ENCODE measurements around the gene GNG7.
"Not testable (repeated sequence)": the region's sequence is repeated elsewhere in the genome, so short reads cannot be mapped to it uniquely, and the experiment has no call there.

GNG7 gene

GRCh38 chr19:2639999-2640398, 62.5 kb downstream of the GNG7 start:
- no peak for DNase-seq

DNA sequence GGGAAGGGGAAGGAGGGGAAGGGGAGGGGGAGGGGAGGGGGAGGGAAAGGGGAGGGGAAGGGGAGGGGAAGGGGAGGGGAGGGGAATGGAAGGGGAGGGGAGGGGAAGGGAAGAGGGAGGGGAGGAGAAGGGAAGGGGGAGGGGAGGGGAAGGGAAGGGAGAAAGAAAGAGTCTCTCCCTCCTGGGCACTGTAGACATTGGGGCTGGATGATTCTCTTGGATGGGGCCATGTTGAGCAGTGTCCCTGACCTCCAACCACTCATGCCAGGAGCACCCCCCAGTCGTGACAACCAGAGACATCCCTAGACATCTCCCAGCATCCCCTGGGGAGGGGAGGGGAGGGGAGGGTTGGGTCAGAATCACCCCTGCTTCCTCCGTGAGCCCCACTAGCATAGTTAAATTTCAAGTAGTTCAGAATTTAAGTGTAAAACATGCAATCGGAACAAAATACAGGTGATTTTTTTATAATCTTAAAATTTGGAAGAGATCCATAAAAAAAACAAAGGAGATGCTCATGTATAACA, 64.0 kb downstream of the GNG7 start:
- no peak for DNase-seq

GRCh38 chr19:2636897-2637683, 65.4 kb downstream of the GNG7 start:
- DNase-seq = no peak

GRCh38 chr19:2636141-2636896, 66.2 kb downstream of the GNG7 start:
- no peak for DNase-seq

GRCh38 chr19:2634960-2635359, 67.5 kb downstream of the GNG7 start:
- DNase-seq = no peak

DNA sequence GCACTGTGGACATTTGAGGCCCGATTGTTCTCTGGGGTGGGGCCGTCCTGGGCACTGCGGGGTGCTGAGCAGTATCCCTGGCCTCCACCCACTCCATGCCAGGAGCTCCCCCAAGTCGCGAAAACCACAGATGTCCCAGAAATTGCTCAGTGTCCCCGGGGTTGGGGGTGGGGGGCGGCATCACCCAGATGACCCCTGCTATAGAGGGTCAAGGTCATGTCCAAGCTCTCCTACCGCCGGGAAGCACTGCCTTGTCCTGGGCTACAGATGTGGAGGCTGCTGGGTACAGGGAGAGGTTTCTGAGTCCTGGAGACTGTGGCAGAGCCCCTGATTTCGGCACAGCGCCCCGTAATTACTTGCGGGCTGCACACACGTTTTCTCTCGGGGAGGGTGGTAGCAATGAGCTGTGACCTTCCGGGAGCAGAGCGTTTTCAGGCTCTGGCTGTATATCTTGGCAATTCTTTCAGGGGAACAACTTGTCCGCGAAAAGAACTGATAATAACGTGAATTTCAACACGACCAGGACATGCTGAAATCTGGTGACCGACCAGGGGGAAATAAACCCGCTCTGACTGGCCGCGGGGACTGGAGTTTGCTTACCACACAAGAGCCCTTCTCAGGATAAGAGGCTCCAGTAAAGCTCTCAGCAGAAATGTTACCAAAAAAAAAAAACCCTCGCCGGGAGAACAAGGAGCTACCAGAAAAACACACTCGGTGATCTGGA, 68.1 kb downstream of the GNG7 start:
- no peak for DNase-seq

- DNase-seq = no peak
Measured at GRCh38 chr19:2633693-2634075, 68.8 kb downstream of the GNG7 start.

GRCh38 chr19:2631213-2631821, 71.2 kb downstream of the GNG7 start:
- peak; percentile 28 for DNase-seq

GRCh38 chr19:2630352-2631001, 72.0 kb downstream of the GNG7 start:
- no peak for DNase-seq

GRCh38 chr19:2629491-2630351, 72.8 kb downstream of the GNG7 start:
- DNase-seq = no peak

DNA sequence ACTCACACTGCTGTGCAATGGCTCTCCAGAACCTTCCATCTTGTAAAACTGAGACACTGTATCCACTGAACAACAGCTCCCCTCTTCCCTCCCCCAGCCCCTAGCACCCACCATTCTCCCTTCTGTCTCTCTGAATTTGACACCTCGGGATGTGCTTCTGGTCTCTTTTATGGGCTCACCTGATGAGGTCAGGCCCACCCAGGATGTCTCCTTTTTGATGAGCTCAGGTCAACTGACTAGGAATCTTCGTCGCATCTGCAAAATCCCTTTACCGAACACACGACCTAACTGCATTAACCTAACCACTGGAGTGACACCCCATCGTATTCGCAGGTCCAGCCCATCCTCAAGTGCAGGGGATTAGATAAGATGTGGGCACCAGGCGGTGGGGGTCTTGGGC, 73.9 kb downstream of the GNG7 start:
- DNase-seq = no peak

GRCh38 chr19:2627855-2628254, 74.6 kb downstream of the GNG7 start:
- no peak for DNase-seq

- DNase-seq = peak; percentile 97
Measured at GRCh38 chr19:2627319-2627829, 75.1 kb downstream of the GNG7 start.

DNA sequence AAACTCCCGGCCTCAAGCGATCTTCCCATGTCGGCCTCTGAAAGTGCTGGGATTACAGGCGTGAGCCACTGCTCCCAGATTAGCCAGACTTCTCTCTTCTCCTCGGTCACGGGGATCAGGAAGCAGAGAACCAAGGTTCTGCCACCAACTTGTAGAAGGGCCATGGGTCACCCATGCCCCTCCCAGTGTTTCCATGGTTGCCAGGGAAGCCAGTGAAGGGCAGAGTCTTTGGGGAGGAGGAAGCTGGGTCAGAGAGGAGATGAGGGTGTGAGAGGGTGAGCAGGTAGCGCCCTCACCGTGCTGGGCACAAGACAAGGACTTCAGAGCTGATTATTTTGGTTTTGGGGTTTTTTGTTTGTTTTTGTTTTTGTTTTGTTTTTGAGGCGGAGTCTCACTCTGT, 77.1 kb downstream of the GNG7 start:
- DNase-seq = no peak

DNA sequence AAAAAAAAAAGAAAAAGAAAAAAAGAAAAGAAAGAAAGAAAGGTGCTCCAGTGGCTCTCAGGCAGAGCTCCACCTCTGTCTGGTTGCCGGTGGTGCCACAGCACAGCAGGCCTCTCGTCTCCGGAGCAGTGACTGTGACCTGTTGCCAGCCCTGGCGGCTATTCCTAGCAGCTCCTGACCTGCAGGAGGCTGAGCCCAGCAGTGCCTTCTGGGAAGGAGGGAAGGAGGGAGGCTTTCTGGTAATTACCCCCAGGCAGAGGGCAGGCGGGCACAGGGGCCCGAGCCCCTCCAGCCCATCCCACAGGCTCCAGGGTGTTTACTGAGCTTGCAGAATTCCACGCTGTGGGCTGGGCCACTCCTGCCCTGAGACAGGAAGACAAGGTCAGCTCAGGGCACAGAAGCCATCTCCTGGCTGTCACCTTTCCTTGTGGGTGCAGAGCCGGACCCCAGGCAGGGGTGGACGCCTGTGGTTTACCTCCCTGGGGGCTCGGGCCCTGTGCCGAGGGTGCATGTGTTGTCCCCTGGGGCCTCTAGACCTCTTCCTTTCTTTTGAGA, 77.9 kb downstream of the GNG7 start:
- DNase-seq = no peak

DNA sequence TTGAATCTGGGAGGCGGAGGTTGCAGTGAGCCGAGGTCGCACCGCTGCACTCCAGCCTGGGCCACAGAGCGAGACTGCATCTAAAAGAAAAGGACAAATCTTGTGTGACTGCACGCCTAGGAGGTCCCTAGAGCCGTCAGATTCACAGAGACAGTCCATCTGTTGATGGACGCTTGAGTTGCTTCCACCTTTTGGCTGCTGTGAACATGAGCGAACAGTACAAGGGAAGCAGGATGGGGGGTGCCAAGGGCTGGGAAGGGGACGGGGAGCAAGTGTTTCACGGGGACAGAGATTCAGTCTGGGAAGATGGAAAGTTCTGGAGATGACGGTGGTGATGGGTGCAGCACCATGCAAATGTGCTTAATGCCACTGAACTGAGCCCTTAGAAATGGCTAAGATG, 78.7 kb downstream of the GNG7 start:
- no peak for DNase-seq

DNA sequence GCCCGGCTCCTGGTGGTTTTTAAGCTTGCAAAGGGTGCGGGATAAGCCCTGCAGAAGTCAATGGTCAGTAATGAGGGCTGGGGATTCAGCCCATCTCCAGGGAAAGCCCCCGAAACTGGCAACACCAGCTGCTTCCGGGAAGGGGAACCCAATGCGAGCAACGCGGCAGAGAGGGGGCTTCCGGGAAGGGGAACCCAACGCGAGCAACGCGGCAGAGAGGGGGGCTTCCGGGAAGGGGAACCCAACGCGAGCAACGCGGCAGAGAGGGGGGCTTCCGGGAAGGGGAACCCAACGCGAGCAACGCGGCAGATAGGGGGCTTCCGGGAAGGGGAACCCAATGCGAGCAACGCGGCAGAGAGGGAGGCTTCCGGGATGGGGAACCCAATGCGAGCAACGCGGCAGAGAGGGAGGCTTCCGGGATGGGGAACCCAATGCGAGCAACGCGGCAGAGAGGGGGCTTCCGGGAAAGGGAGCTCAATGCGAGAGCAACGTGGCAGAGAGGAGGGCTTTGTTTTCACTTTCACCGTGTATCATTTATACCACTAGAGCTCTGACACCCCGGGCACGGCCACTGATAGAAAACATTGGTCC, 80.0 kb downstream of the GNG7 start:
- DNase-seq = not testable (repeated sequence)

GRCh38 chr19:2619076-2619475, 83.4 kb downstream of the GNG7 start:
- no peak for DNase-seq

DNA sequence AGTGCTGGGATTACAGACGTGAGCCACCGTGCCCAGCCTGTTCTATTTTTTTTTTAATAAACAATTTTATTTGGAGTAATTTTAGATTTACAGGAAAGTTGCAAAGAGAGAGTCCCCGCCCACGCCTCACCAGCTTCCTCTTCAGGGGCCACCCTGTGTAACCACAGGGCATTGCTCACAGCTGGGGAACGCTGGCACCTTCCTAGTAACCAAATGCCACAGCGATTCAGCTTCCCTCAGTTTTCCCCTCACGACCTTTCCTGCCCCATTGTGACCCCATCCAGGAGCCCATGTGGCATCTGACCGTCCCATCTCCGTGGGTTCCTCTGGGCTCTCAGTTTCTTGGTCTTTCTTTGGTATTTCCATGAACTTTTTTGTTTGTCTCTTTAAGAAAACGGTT, 83.9 kb downstream of the GNG7 start:
- no peak for DNase-seq

GRCh38 chr19:2617393-2618165, 84.9 kb downstream of the GNG7 start:
- no peak for DNase-seq
